HCT116 (cell line): ENCODE measurements around the gene JOSD1. TPM values are rescaled to one million over a fixed set of nuclear protein-coding genes. Genes with fewer than 3 reads are reported as not detected.

Experiments used
- ATAC-seq: fragments of 200-7000 bp; cut with Tn5 transposase; 2 replicates; pipeline ENCODE4 v1.9.1; 2020; ENCODE audit warnings: mild to moderate bottlenecking, moderate library complexity
- BruUV-seq: library from RNA; stranded (reverse); fragments of 400-500 nt; replicated peaks from 2 replicates; lab custom pipeline; 2021; lab: Mats Ljungman, UMichigan
- CTCF ChIA-PET: fragments of 300-600 bp; sonication (Branson Sonifier 250); formaldehyde crosslinking; loops from one replicate; lab custom pipeline; 2021; ENCODE audit warnings: antibody characterized with exemption; lab: Charles Lee
- POLR2A ChIA-PET: fragments of 300-600, 350-600 bp; sonication (Branson Sonifier 250); formaldehyde crosslinking; loops from one replicate; lab custom pipeline; 2021; ENCODE audit warnings: antibody characterized with exemption; lab: Charles Lee
- RAD21 ChIA-PET, 2 experiments: fragments of 300-600 bp; sonication (Branson Sonifier 250); formaldehyde crosslinking; loops; one replicate each; lab custom pipeline; 2023; ENCODE audit warnings: low total read pairs in 2 of 2; ENCODE audit not compliant: uncharacterized antibody in 2 of 2, unreplicated experiment in 2 of 2, low non-redundant PET in 1 of 2; lab: Charles Lee
- DNase-seq: peaks from one replicate; pipeline ENCODE4 v3.0.0-alpha.2; 2010; ENCODE audit warnings: low read depth, low spot score
- H2AFZ ChIP-seq: fragments of 200-600 bp; shearing (Covaris generic), sonication (generic); 2 replicates; pipeline ENCODE4 v1.6.1; 2017; ENCODE audit warnings: low read depth, mixed run types, mixed read lengths, antibody characterized with exemption, low read length; ENCODE audit not compliant: poor library complexity, severe bottlenecking
- H3K27ac ChIP-seq: 2 replicates; pipeline ENCODE4 v1.5.1; 2012; ENCODE audit warnings: low read depth, low read length
- H3K27me3 ChIP-seq: fragments of 200-600 bp; sonication (generic); 2 replicates; pipeline ENCODE4 v1.6.1; 2016; ENCODE audit warnings: mixed run types, low read length, mixed read lengths; ENCODE audit not compliant: insufficient read depth
- H3K36me3 ChIP-seq, 2 experiments: fragments of 200-500 bp in 1 of 2; fragments of 200-600 bp in 1 of 2; sonication (Bioruptor generic) in 1 of 2; sonication (generic) in 1 of 2; 2 replicates each; pipeline versions ENCODE4 v1.5.1 to v1.6.1; 2014 to 2016; ENCODE audit warnings: low read length in 2 of 2, inconsistent platforms in 1 of 2, mixed read lengths in 1 of 2, mixed run types in 1 of 2; ENCODE audit not compliant: insufficient read depth in 2 of 2, control insufficient read depth in 1 of 2
- H3K4me1 ChIP-seq, 2 experiments: fragments of 200-600 bp in 1 of 2; sonication (generic) in 1 of 2; 2 replicates each; pipeline versions ENCODE4 v1.5.1 to v1.6.1; 2012 to 2017; ENCODE audit warnings: low read length in 2 of 2, inconsistent platforms in 1 of 2, mild to moderate bottlenecking in 1 of 2, mixed read lengths in 1 of 2, mixed run types in 1 of 2, moderate library complexity in 1 of 2; ENCODE audit not compliant: insufficient read depth in 2 of 2, control insufficient read depth in 1 of 2
- H3K4me2 ChIP-seq: fragments of 200-600 bp; sonication (generic); 2 replicates; pipeline ENCODE4 v1.6.1; 2017; ENCODE audit warnings: mixed run types, low read length, mixed read lengths
- H3K4me3 ChIP-seq, 2 experiments: fragments of 200-600 bp in 1 of 2; sonication (generic) in 1 of 2; replicated peaks in 1 of 2; 2 replicates each; pipeline ENCODE4 v1.5.1; 2011 to 2016; ENCODE audit warnings: low read length in 2 of 2, control low read depth in 1 of 2, low read depth in 1 of 2, mild to moderate bottlenecking in 1 of 2, mixed read lengths in 1 of 2, mixed run types in 1 of 2
- H3K79me2 ChIP-seq: fragments of 200-600 bp; sonication (generic); 2 replicates; pipeline ENCODE4 v1.6.1; 2017; ENCODE audit warnings: mild to moderate bottlenecking, mixed run types, low read length, moderate library complexity, mixed read lengths; ENCODE audit not compliant: insufficient read depth
- H3K9ac ChIP-seq: fragments of 200-600 bp; sonication (generic); 2 replicates; pipeline ENCODE4 v1.6.1; 2016; ENCODE audit warnings: low read length, mixed read lengths
- H3K9me2 ChIP-seq: fragments of 200-600 bp; sonication (generic), shearing (Covaris generic); 2 replicates; pipeline ENCODE4 v1.6.1; 2017; ENCODE audit warnings: mixed run types, mild to moderate bottlenecking, moderate library complexity; ENCODE audit not compliant: insufficient read depth
- H3K9me3 ChIP-seq, 2 experiments: fragments of 200-500 bp in 1 of 2; fragments of 200-600 bp in 1 of 2; sonication (Bioruptor generic) in 1 of 2; sonication (generic) in 1 of 2; 2 replicates each; pipeline ENCODE4 v1.6.1; 2014 to 2017; ENCODE audit warnings: low read length in 2 of 2, mixed read lengths in 2 of 2, inconsistent platforms in 1 of 2, low read depth in 1 of 2, mild to moderate bottlenecking in 1 of 2, mixed run types in 1 of 2, moderate library complexity in 1 of 2; ENCODE audit not compliant: control insufficient read depth in 1 of 2, insufficient read depth in 1 of 2
- H4K20me1 ChIP-seq: fragments of 200-600 bp; sonication (generic), shearing (Covaris generic); 2 replicates; pipeline ENCODE4 v1.6.1; 2017; ENCODE audit warnings: mixed run types, mild to moderate bottlenecking, moderate library complexity; ENCODE audit not compliant: insufficient read depth
- CTCF ChIP-seq, 3 experiments: fragments of 200-600 bp in 1 of 3; sonication (generic) in 1 of 3; IDR thresholded peaks in 2 of 3; conservative IDR thresholded peaks in 1 of 3; 2 replicates each; pipeline ENCODE4 v1.5.1; 2012 to 2017; ENCODE audit warnings: low read depth in 2 of 3, low read length in 2 of 3, antibody characterized with exemption in 1 of 3, borderline replicate concordance in 1 of 3, control low read depth in 1 of 3, mild to moderate bottlenecking in 1 of 3, mixed read lengths in 1 of 3, mixed run types in 1 of 3, moderate library complexity in 1 of 3; ENCODE audit not compliant: insufficient read depth in 1 of 3
- EZH2phosphoT487 ChIP-seq: fragments of 200-600 bp; IDR thresholded peaks from 2 replicates; pipeline ENCODE4 v1.6.1; 2018; ENCODE audit warnings: antibody characterized with exemption, borderline replicate concordance
- FOSL1 ChIP-seq: IDR thresholded peaks from 2 replicates; pipeline ENCODE4 v1.6.1; 2012; ENCODE audit warnings: low read depth
- JUND ChIP-seq: IDR thresholded peaks from 2 replicates; pipeline ENCODE4 v1.6.1; 2012
- POLR2A ChIP-seq: IDR thresholded peaks from 2 replicates; pipeline ENCODE4 v1.7.0; 2011; ENCODE audit warnings: borderline replicate concordance; ENCODE audit not compliant: insufficient read depth, insufficient read length; ENCODE audit errors: extremely low read depth
- POLR2AphosphoS5 ChIP-seq: IDR thresholded peaks from 2 replicates; pipeline ENCODE4 v1.6.1; 2011; ENCODE audit warnings: mild to moderate bottlenecking, low read depth, low read length, moderate library complexity
- RAD21 ChIP-seq: IDR thresholded peaks from 2 replicates; pipeline ENCODE4 v1.6.1; 2012; ENCODE audit warnings: low read depth, mild to moderate bottlenecking
- REST ChIP-seq: IDR thresholded peaks from 2 replicates; pipeline ENCODE4 v1.6.1; 2012; ENCODE audit warnings: low read depth
- SIN3A ChIP-seq: IDR thresholded peaks from 2 replicates; pipeline ENCODE4 v1.6.1; 2012; ENCODE audit warnings: low read depth
- SP1 ChIP-seq: IDR thresholded peaks from 2 replicates; pipeline ENCODE4 v1.6.1; 2012; ENCODE audit warnings: low read depth
- SRF ChIP-seq: IDR thresholded peaks from 2 replicates; pipeline ENCODE4 v1.6.1; 2012; ENCODE audit warnings: low read depth
- TCF7L2 ChIP-seq: IDR thresholded peaks from 2 replicates; pipeline ENCODE4 v1.7.0; 2011; ENCODE audit warnings: borderline replicate concordance, inconsistent platforms; ENCODE audit not compliant: insufficient read depth, insufficient read length; ENCODE audit errors: extremely low read depth
- intact Hi-C: fragments of 100-400 bp; cut with micrococcal nuclease; formaldehyde crosslinking; loops from 2 replicates; pipeline ENCODE4 v1.10.0; 2022
- total RNA-seq: library from RNA; stranded (reverse); gene quantifications from one replicate; pipeline ENCODE4 v1.2.1, GENCODE V29; 2021; ENCODE audit not compliant: unreplicated experiment

JOSD1 gene
- total RNA-seq, 1 experiment from 2014 or later: 67.3 TPM

- no peak overlapping the region for H3K9ac ChIP-seq
- ChIA-PET POLR2A (no interaction called here), RAD21 (no interaction called here), CTCF (no interaction called here)
- no peak for ATAC-seq
- H3K9me3 ChIP-seq: no peaks in the 10 kb centered on the region
- BruUV-seq: no TSS peak
- no peaks in the 10 kb centered on the region for H3K9me2 ChIP-seq
- TF ChIP-seq FOSL1: no peak
- no peak for TF ChIP-seq EZH2phosphoT487
- no peak for TF ChIP-seq CTCF (IDR thresholded peaks at IDR 0.05 in 2 of 3, conservative IDR thresholded peaks at IDR 0.05 in 1 of 3; ENCODE audit: borderline replicate concordance in 1 of 3, insufficient read depth in 1 of 3, low read depth in 2 of 3, low read length in 2 of 3)
- no peak for TF ChIP-seq RAD21
- TF ChIP-seq POLR2A: no peak
- no peak for TF ChIP-seq SIN3A
- TF ChIP-seq POLR2AphosphoS5: no peak
- TF ChIP-seq SRF: no peak
- TF ChIP-seq REST: no peak
- TF ChIP-seq SP1: no peak
- TF ChIP-seq TCF7L2: no peak
- no peak for TF ChIP-seq JUND
- no peaks in the 10 kb centered on the region for H3K27me3 ChIP-seq
- DNase-seq: no peak
- peaks cover 60% of the 10 kb centered on the region for H3K79me2 ChIP-seq
- H3K27ac ChIP-seq: no peak overlapping the region
- H3K4me2 ChIP-seq: no peak overlapping the region
- H3K4me1 ChIP-seq: peaks cover 12 to 21% of the 10 kb centered on the region in 2 experiments
- no peak overlapping the region for H3K4me3 ChIP-seq
- peaks cover 6% of the 10 kb centered on the region in 2 experiments; a peak in 2 of 4 replicates for H3K36me3 ChIP-seq
- intact Hi-C loops: no loop called here
- H2AFZ ChIP-seq: no peak overlapping the region
- no peaks in the 10 kb centered on the region for H4K20me1 ChIP-seq
These were observed 15.1 kb upstream of the JOSD1 start for GRCh38 chr22:38715852-38716251.
